Esophagus muscularis mucosa (tissue), 4 donors: Measurements from ENCODE around the gene SHC2. TPM values are rescaled to one million over a fixed set of nuclear protein-coding genes. Genes with fewer than 3 reads are reported as not detected.

Source experiments
- DNase-seq: peaks from one replicate; pipeline ENCODE4 v3.0.0-alpha.2; 2017; ENCODE audit errors: extremely low spot score
- H3K27ac ChIP-seq, 4 donors: fragments of 200-600 bp; sonication (generic); replicated peaks in 1 of 4; 1 replicate in 3 of 4; 2 replicates in 1 of 4; pipeline ENCODE4 v1.5.1; 2016 to 2019; ENCODE audit warnings: mild to moderate bottlenecking in 1 of 4
- H3K27me3 ChIP-seq, 4 donors: fragments of 200-600 bp; sonication (generic); one replicate each; pipeline versions ENCODE4 v1.5.1 to v1.6.0; 2016 to 2019
- H3K36me3 ChIP-seq, 4 donors: fragments of 200-600 bp; sonication (generic); one replicate each; pipeline ENCODE4 v1.5.1; 2016 to 2019
- H3K4me1 ChIP-seq, 4 donors: fragments of 200-600 bp; sonication (generic); one replicate each; pipeline ENCODE4 v1.5.1; 2016 to 2019
- H3K4me3 ChIP-seq, 4 donors: fragments of 200-600 bp; sonication (generic); 1 replicate in 2 of 4; 2 replicates in 2 of 4; pipeline ENCODE4 v1.5.1; 2016 to 2019; ENCODE audit warnings: mild to moderate bottlenecking in 4 of 4, moderate library complexity in 1 of 4
- H3K9me3 ChIP-seq, 4 donors: fragments of 200-600 bp; sonication (generic); 1 replicate in 3 of 4; 2 replicates in 1 of 4; pipeline ENCODE4 v1.5.1; 2016 to 2019
- EP300 ChIP-seq: sonication (generic); formaldehyde crosslinking; IDR thresholded peaks from one replicate; pipeline ENCODE4 v1.6.1; 2017; ENCODE audit warnings: antibody characterized with exemption
- POLR2A ChIP-seq: fragments of 450-650 bp; IDR thresholded peaks from one replicate; pipeline ENCODE4 v1.6.1; 2017; ENCODE audit warnings: antibody characterized with exemption, moderate library complexity, mild to moderate bottlenecking, low read depth
- POLR2AphosphoS5 ChIP-seq, 2 donors: sonication (generic); formaldehyde crosslinking; IDR thresholded peaks; one replicate each; pipeline ENCODE4 v1.6.1; 2017; ENCODE audit warnings: antibody characterized with exemption in 2 of 2
- WGBS: methylation state at CpG from one replicate; pipeline ENCODE4 v1.1.5; 2018; 5-methylcytosine and 5-hydroxymethylcytosine counted together
- intact Hi-C: fragments of 100-400 bp; cut with DNase I; formaldehyde crosslinking; loops from one replicate; pipeline ENCODE4 v1.15.1; 2023
- total RNA-seq, 4 donors: library from RNA; depleted of rRNA; stranded (reverse); fragments of >200 nt; gene quantifications; one replicate each; pipeline versions ENCODE4 v1.1.0 to v1.2.1, GENCODE V29; 2016
- TF ChIP-seq, protein P1 (sequence below), 3 experiments: fragments of 200-600 bp in 2 of 3; fragments of 450-650 bp in 1 of 3; sonication (generic) in 2 of 3; IDR thresholded peaks; one replicate each; pipeline ENCODE4 v1.5.1; 2017 to 2019; ENCODE audit warnings: antibody characterized with exemption in 3 of 3, mild to moderate bottlenecking in 2 of 3, moderate library complexity in 1 of 3

The SHC2 gene
- total RNA-seq, 4 donors from 2014 or later = 11.2 to 35.6 (median 18.7) TPM

DNA sequence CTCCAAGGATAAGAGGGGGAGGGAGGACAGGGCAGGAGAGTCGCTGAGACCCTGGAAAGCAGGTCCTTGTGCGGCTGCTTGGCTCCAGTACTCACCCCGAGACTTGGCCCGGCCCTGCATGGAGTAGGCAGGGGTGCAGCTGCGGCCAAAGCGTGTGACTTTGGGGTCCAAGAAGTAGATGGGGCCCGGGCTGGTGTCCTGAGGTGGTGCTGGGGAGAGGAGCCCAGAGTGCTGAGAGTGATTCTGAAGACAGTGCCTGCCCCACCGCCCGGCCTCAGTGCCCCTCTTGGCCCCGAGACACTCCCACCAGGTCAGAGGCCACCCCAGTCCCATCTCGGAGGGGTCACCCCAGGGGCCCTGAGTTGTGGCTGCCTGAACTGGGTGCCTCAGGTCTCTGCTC lies 6.7 kb upstream of the SHC2 start:
- DNase-seq = no peak
- no peaks in the 10 kb centered on the region for H3K36me3 ChIP-seq
- no peak overlapping the region for H3K27ac ChIP-seq
- no peaks in the 10 kb centered on the region for H3K9me3 ChIP-seq
- TF ChIP-seq EP300 (no peak), POLR2AphosphoS5 (IDR thresholded peaks at IDR 0.05) (no peak), POLR2A (no peak)
- TF ChIP-seq, protein P1, sequence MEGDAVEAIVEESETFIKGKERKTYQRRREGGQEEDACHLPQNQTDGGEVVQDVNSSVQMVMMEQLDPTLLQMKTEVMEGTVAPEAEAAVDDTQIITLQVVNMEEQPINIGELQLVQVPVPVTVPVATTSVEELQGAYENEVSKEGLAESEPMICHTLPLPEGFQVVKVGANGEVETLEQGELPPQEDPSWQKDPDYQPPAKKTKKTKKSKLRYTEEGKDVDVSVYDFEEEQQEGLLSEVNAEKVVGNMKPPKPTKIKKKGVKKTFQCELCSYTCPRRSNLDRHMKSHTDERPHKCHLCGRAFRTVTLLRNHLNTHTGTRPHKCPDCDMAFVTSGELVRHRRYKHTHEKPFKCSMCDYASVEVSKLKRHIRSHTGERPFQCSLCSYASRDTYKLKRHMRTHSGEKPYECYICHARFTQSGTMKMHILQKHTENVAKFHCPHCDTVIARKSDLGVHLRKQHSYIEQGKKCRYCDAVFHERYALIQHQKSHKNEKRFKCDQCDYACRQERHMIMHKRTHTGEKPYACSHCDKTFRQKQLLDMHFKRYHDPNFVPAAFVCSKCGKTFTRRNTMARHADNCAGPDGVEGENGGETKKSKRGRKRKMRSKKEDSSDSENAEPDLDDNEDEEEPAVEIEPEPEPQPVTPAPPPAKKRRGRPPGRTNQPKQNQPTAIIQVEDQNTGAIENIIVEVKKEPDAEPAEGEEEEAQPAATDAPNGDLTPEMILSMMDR (IDR thresholded peaks at IDR 0.05) = no peak
- intact Hi-C loops = no loop called here
- 70% methylated on average over 11 of the region's 11 CpGs for WGBS
- H3K27me3 ChIP-seq = no peaks in the 10 kb centered on the region
- no peaks in the 10 kb centered on the region for H3K4me1 ChIP-seq
- H3K4me3 ChIP-seq = no peak overlapping the region

DNA sequence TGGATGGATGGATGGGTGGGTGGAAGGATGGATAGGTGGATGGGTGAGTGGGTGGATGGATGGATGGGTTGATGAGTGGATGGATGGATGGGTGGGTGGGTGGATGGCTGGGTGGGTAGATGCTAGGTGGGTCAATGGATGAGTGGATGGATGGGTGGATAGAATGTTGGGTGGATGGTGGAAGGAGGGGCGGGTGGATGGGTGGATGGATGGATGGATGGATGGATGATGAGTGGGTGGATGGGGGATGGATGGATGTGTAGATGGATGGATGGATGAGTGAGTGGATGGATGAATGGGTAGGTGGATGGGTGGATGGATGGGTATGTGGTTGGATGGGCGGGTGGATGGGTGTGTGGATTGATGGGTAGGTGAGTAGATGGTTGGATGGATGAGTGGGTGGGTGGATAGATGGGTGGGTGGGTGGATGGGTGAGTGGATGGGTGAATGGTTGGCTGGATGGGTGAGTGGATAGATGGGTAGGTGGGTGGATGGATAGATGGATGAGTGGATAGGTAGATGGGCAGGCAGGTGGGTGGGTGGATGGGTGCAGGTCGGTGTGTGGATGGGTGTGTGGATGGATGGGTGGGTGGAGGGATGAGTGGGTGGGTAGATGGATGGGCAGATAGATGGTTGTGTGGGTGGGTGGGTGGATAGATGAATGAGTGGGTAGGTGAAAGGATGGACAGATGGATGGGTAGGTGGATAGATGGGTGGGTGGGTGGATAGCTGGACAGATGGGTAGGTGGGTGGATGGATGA lies 4.4 kb upstream of the SHC2 start:
- H3K27me3 ChIP-seq = peaks cover 0 to 18% (median 0%) of the 10 kb centered on the region in 4 donors
- peaks cover 12 to 17% (median 17%) of the 10 kb centered on the region in 4 donors for H3K4me1 ChIP-seq
- DNase-seq = no peak

DNA sequence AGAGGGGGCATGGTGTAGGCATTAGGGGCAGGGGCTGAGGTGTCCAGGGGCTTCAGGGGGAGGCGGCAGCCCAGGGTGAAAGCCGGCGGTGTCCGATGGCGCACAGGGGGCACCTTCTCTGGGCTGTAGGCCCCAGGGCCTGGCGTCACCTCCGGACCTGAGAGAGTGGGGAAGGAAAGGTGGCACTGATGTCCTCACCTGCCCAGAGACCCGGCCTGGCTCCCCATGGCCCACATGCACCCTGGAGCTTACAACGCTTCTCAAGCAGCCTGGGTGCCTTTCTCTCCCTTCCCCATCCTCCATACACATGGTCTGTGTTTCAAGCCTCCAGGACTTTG lies 3.3 kb upstream of the SHC2 start:
- Histone ChIP-seq H3K27me3 (peaks cover 0 to 23% (median 0%) of the 10 kb centered on the region in 4 donors), H3K27ac (no peak overlapping the region), H3K36me3 (no peaks in the 10 kb centered on the region), H3K9me3 (no peaks in the 10 kb centered on the region), H3K4me3 (no peak overlapping the region), H3K4me1 (peaks cover 12 to 28% (median 27%) of the 10 kb centered on the region in 4 donors)
- intact Hi-C loops = no loop called here
- WGBS = 89% methylated on average over 6 of the region's 9 CpGs
- DNase-seq = no peak
- TF ChIP-seq POLR2AphosphoS5 (IDR thresholded peaks at IDR 0.05) (no peak), EP300 (no peak), POLR2A (no peak)
- TF ChIP-seq, protein P1 (IDR thresholded peaks at IDR 0.05) = no peak

More for the DNA sequence above, 4.4 kb upstream of the SHC2 start:
- TF ChIP-seq, protein P1 (IDR thresholded peaks at IDR 0.05) = no peak
- TF ChIP-seq POLR2A (no peak), POLR2AphosphoS5 (IDR thresholded peaks at IDR 0.05) (no peak), EP300 (no peak)
- H3K9me3 ChIP-seq = no peaks in the 10 kb centered on the region
- H3K27ac ChIP-seq = no peak overlapping the region
- intact Hi-C loops = no loop called here
- no peak overlapping the region for H3K4me3 ChIP-seq
- WGBS = 94% methylated on average over 3 of the region's 3 CpGs
- no peaks in the 10 kb centered on the region for H3K36me3 ChIP-seq

DNA sequence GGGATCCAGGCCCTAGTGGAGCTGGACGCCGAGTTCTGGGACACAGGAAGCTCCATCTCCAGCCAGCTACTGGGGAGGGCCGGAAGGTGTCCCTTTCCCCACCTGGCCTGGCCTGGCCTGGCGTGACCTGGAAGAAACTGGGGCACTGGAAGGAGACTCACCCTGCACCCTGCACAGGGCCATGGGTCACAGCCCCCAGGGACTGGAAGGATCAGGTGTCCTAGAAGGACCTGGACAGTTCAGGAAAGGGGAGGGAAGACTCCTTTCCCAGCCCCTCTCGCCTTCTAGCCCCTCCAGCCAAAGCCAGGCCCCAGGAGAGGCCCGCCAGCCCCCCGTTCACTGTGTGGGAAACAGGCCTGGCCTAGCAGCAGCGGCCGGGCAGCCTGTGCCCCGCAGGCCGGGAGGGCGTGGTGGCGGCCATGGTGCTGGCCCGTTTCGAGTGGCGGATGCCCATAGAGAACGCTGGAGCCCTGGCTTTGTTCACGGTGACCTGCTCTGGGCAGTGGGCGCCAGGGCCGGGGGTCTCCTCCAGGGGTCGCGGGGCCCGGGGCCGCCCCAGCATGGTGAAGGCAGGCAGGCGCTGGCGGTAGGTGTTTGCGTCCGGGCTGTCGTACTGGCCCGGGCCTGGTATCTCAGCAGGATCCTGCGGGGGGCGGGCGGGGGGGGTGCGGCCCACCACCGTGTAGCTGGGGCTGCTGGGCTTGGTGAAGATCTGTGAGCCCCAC lies 2.8 kb upstream of the SHC2 start:
- no peaks in the 10 kb centered on the region for H3K36me3 ChIP-seq
- H3K27me3 ChIP-seq = peaks cover 0 to 23% (median 0%) of the 10 kb centered on the region in 4 donors
- intact Hi-C loops = no loop called here
- TF ChIP-seq, protein P1 (IDR thresholded peaks at IDR 0.05) = no peak
- no peak for TF ChIP-seq EP300
- no peak for TF ChIP-seq POLR2A
- no peak for TF ChIP-seq POLR2AphosphoS5 (IDR thresholded peaks at IDR 0.05)
- WGBS = 89% methylated on average over 5 of the region's 35 CpGs
- no peak for DNase-seq
- no peak overlapping the region for H3K27ac ChIP-seq
- peaks cover 12 to 32% (median 27%) of the 10 kb centered on the region in 4 donors for H3K4me1 ChIP-seq
- no peak overlapping the region for H3K4me3 ChIP-seq
- H3K9me3 ChIP-seq = no peaks in the 10 kb centered on the region
